Activated naive CD4-positive, alpha-beta T cell treated with anti-CD3 and anti-CD28 coated beads for 36 hours (primary cell): ENCODE data around the gene RGSL1. TPM values are rescaled to one million over a fixed set of nuclear protein-coding genes. Genes with fewer than 3 reads are reported as not detected.
A peak's percentile ranks its signal among the peaks of the same experiment; 100 is the strongest.
"Not testable (repeated sequence)": the region's sequence is repeated elsewhere in the genome, so short reads cannot be mapped to it uniquely, and the experiment has no call there.

ENCODE experiments used
- CTCF ChIA-PET: fragments of 350-600 bp; sonication (Branson Sonifier 250); formaldehyde crosslinking; loops from one replicate; lab custom pipeline; 2021; ENCODE audit warnings: antibody characterized with exemption; lab: Charles Lee
- DNase-seq: peaks from one replicate; pipeline ENCODE4 v3.0.0-alpha.2; 2020
- H3K27ac Mint-ChIP-seq: one replicate; pipeline ENCODE4 v1.8.0; 2021; ENCODE audit warnings: mild to moderate bottlenecking, mixed read lengths
- H3K27me3 Mint-ChIP-seq: one replicate; pipeline ENCODE4 v1.8.0; 2021; ENCODE audit warnings: low read depth, mixed read lengths
- H3K36me3 Mint-ChIP-seq: one replicate; pipeline ENCODE4 v1.8.0; 2021; ENCODE audit warnings: low read depth, mixed read lengths
- H3K4me1 Mint-ChIP-seq: one replicate; pipeline ENCODE4 v1.8.0; 2021; ENCODE audit warnings: low read depth, mixed read lengths
- H3K4me3 Mint-ChIP-seq: one replicate; pipeline ENCODE4 v1.8.0; 2021; ENCODE audit warnings: mild to moderate bottlenecking, moderate library complexity, mixed read lengths
- H3K9me3 Mint-ChIP-seq: one replicate; pipeline ENCODE4 v1.8.0; 2021; ENCODE audit warnings: mixed read lengths
- intact Hi-C: fragments of 100-400 bp; cut with micrococcal nuclease; formaldehyde crosslinking; loops from one replicate; pipeline ENCODE4 v1.15.1; 2023
- total RNA-seq, 2 experiments: library from RNA; stranded (reverse); gene quantifications; one replicate each; pipeline ENCODE4 v1.2.3, GENCODE V29; 2021

The RGSL1 gene
- total RNA-seq, 2 experiments from 2014 or later = not detected

DNA sequence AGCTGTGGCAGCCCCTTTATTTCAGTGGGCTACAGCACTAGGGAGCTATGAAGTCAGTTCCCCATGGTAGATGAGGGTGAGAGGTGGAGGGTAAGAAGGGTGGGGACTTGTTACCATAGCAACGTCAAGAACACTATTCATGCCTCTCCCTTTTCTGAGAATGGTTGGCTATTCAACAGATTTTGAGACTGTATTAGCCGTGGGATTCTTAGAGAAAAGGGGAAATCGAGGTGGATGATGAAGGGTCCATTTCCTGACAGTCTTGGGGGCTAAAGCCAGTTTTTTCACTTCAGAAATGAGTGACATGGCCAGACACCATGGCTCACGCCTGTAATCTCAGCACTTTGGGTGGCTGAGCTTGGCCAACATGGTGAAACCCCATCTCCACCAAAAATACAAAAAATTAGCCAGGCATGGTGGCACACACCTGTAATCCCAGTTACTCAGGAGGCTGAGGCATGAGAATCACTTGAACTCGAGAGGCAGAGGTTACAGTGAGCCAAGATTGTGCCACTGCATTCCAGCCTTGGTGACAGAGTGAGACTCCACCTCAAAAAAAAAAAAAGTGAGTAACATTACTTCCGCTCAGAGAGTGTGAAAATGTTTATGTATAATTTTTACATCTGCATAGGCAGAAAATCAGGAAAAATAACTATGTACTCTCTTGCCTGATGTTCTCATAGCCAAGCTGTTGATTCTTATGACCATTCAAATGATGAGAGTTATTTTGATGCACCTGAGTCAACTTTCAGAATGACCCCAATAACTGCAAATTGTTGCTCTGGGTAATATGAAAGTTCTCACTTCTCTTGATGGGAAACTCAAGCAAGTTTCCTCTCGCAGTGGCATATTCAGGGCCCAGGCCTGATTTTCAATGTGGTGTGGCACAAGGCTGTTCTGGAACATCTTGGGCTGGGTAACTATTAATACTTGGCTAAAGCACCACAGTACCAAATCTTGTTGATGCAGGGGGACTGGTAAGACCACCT is 23.2 kb upstream of the RGSL1 start:
- no peaks in the 10 kb centered on the region for H3K9me3 Mint-ChIP-seq
- no peak for DNase-seq
- H3K27ac Mint-ChIP-seq = no peak overlapping the region
- peaks cover 7% of the 10 kb centered on the region for H3K4me1 Mint-ChIP-seq
- no peak overlapping the region for H3K4me3 Mint-ChIP-seq
- no peaks in the 10 kb centered on the region for H3K36me3 Mint-ChIP-seq
- CTCF ChIA-PET = no interaction called here
- intact Hi-C loops = no loop called here
- H3K27me3 Mint-ChIP-seq = no peaks in the 10 kb centered on the region

DNA sequence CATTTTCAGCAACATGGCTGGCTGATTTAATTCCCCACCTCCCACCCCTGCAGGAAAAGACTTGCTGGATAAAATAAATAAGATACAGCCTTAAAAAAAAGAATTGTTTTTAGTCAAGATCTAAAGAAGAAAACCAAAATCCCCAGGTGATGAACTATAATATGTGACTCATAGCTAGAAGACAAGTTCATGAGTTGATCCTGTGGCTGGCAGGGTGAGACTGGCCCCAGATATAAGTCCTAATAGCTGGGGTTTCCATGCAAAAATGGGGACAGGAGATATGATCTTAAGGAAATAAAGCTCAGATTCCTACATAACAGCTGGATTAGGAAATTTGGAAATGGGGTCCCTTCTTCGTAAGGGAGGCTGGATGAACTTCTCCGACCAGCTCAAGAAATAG is 21.9 kb upstream of the RGSL1 start:
- DNase-seq = peak; percentile 10

DNA sequence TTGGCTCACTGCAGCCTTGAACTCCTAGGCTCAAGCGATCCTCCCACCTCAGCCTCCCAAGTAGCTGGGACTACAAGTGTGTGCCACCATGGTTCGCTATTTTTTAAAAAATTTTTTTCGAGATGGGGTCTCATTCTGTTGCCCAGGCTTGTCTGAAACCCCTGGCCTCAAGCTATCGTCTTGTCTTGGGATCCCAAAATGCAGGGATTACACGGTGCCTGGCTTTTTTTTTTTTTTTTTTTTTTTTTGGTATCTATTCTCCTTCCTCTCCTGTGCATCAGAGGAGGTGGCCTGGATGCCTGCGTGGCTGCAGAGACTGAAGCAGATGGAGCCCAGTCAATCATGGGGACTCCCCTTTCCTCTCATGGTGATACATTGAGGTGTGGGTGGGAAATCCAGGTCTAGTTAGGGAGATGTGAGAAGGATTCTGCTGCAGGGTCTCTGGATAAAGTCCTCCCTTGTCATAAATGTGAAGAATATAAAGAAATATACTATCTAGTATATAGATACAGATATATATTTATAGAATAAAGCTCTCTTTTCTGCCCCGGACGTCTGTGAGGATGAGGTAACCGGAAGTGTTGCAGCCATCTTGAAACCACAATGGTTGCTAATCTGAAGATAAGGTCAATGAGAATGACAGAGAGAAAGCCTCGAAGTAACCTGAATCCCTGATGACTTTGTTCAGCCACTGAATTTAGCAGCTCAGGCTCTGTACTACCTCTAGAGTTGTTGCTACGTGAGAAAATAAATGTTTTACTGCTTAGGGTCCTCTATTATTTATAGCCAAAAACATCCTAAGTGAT is 19.5 kb upstream of the RGSL1 start:
- Mint-ChIP-seq H3K4me1 (peaks cover 7% of the 10 kb centered on the region), H3K4me3 (peak overlapping the region; percentile 25), H3K27me3 (no peaks in the 10 kb centered on the region), H3K36me3 (no peaks in the 10 kb centered on the region), H3K9me3 (no peaks in the 10 kb centered on the region), H3K27ac (peak overlapping the region; percentile 3)
- CTCF ChIA-PET = no interaction called here
- peak; percentile 69 for DNase-seq
- intact Hi-C loops = no loop called here

More for the DNA sequence above, 21.9 kb upstream of the RGSL1 start:
- intact Hi-C loops = loop anchor here (2.0 kb wide), 1 partner anchor 161 kb away; the partner anchor contains the start of gene RNASEL
- no peaks in the 10 kb centered on the region for H3K36me3 Mint-ChIP-seq
- no peak overlapping the region for H3K27ac Mint-ChIP-seq
- peaks cover 7% of the 10 kb centered on the region for H3K4me1 Mint-ChIP-seq
- no peaks in the 10 kb centered on the region for H3K9me3 Mint-ChIP-seq
- H3K27me3 Mint-ChIP-seq = no peaks in the 10 kb centered on the region
- CTCF ChIA-PET = no interaction called here
- no peak overlapping the region for H3K4me3 Mint-ChIP-seq

DNA sequence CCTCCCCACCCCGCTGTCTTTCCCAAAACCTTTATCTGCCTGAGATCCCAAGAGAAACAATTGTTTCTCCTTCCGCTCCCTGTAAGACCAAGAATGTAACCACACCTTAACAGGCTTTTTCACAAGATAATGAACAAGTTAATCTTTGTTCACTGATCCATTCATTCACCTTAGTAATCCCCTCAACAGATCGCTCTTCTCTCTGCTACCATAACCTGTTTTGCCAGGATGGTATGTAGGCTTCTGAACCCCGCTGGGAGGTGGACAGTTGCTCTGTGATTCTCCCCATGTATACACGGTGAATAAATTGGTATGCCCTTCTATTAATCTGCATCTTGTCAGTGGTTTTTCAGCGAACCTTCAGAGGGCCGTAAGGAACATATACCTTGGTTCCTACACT is 18.7 kb upstream of the RGSL1 start:
- intact Hi-C loops = no loop called here

DNA sequence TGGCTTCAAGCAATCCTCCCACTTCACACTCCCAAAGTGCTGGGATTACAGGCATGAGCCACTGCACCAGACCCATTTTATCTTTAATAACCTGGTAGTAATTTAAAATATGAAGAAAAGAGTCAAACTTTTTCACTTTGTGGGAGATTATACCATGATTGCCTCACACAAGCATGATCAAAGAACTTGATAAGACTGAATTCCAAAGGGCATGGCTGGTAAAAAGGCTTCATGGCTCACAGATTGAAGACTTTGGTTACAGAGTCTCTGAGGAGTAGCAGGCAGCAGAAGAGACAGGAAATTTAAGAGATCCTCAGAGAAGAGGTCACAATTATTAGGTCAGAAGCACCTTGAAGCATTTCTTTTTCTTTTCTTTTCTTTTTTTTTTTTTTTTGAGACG is 16.4 kb upstream of the RGSL1 start:
- no peak overlapping the region for H3K27ac Mint-ChIP-seq
- H3K4me3 Mint-ChIP-seq = no peak overlapping the region
- peaks cover 1% of the 10 kb centered on the region for H3K36me3 Mint-ChIP-seq
- CTCF ChIA-PET = no interaction called here
- H3K4me1 Mint-ChIP-seq = peaks cover 7% of the 10 kb centered on the region
- intact Hi-C loops = no loop called here
- H3K9me3 Mint-ChIP-seq = peaks cover 5% of the 10 kb centered on the region
- H3K27me3 Mint-ChIP-seq = peaks cover 4% of the 10 kb centered on the region
- no peak for DNase-seq

More for the DNA sequence above, 18.7 kb upstream of the RGSL1 start:
- no peaks in the 10 kb centered on the region for H3K36me3 Mint-ChIP-seq
- no peak overlapping the region for H3K27ac Mint-ChIP-seq
- CTCF ChIA-PET = no interaction called here
- peaks cover 7% of the 10 kb centered on the region for H3K4me1 Mint-ChIP-seq
- H3K4me3 Mint-ChIP-seq = no peak overlapping the region
- no peak for DNase-seq
- no peaks in the 10 kb centered on the region for H3K27me3 Mint-ChIP-seq
- no peaks in the 10 kb centered on the region for H3K9me3 Mint-ChIP-seq

DNA sequence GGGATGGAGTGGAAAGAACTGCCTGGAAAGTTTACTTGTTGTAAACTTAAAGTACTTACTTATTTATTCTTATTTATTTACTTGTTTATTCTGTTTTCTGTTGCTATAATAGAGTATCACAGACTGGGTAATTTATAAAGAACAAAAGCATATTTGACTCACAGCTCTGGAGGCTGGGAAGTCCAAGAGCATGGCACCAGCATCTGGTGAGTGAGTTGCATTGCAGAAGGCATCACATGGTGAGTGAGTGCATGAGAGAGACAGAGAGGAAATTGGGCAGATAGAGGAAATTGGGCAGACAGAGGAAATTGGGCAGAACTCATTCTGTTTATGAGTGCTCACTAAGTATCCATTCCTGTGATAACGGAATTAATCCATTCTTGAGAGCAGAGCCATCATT is 11.6 kb upstream of the RGSL1 start:
- intact Hi-C loops = no loop called here
- H3K9me3 Mint-ChIP-seq = peaks cover 5% of the 10 kb centered on the region

DNA sequence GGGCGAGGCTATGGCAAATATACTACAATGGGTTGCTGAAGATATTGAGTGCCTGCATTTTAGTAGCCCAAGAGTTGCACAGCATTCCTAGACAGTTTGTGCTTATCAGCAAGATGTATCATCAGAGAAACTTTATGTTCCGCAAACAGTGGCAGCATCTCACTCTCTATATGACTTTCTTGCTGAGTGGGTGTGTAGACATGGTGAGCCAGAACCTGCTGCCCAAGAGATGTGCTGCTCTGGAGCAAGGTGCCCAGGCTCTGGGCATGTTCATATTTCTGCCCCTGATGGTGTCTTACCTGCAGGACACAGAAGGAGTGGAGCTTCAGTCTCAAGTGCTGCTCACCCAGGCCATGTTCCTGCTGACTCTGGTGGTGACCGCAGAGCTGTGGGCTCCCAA is 8.2 kb upstream of the RGSL1 start:
- no peak for DNase-seq
- peaks cover 1% of the 10 kb centered on the region for H3K36me3 Mint-ChIP-seq
- no peak overlapping the region for H3K4me3 Mint-ChIP-seq
- H3K27ac Mint-ChIP-seq = no peak overlapping the region
- H3K9me3 Mint-ChIP-seq = peaks cover 5% of the 10 kb centered on the region
- intact Hi-C loops = no loop called here
- no peaks in the 10 kb centered on the region for H3K4me1 Mint-ChIP-seq
- H3K27me3 Mint-ChIP-seq = peaks cover 4% of the 10 kb centered on the region
- CTCF ChIA-PET = no interaction called here

More for the DNA sequence above, 11.6 kb upstream of the RGSL1 start:
- H3K4me3 Mint-ChIP-seq = no peak overlapping the region
- H3K27me3 Mint-ChIP-seq = peaks cover 4% of the 10 kb centered on the region
- CTCF ChIA-PET = interaction anchor here (0.5 to 0.7 kb wide), 2 partner anchors 163 to 358 kb away, joined by 4 to 5 read pairs; no protein-coding TSS in a partner anchor
- H3K4me1 Mint-ChIP-seq = no peaks in the 10 kb centered on the region
- peaks cover 1% of the 10 kb centered on the region for H3K36me3 Mint-ChIP-seq
- no peak overlapping the region for H3K27ac Mint-ChIP-seq
- DNase-seq = no peak

DNA sequence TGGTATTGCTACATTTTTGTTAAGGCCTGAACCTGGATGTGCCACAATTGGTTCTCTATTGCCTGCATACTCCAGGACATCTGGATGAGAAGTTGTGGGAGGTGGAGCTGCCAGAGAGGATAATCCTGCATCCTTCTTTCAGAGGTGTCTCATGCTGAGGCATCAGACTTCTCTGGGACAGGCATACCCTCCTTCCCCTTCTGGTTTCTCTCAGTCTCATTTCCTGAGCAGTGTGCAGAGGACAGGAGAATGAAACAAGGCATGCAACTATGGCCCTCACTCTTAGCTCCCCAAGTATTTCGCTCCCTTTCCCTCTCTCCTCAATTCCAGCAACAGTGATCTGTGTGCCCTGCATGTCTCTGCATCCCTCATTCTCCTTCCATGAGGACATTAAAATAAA is 7.6 kb upstream of the RGSL1 start:
- Mint-ChIP-seq H3K4me1 (no peaks in the 10 kb centered on the region), H3K9me3 (peaks cover 5% of the 10 kb centered on the region)
- CTCF ChIA-PET = interaction anchor here (0.7 kb wide), 1 partner anchor 11 kb away, joined by 3 read pairs; no protein-coding TSS in a partner anchor

DNA sequence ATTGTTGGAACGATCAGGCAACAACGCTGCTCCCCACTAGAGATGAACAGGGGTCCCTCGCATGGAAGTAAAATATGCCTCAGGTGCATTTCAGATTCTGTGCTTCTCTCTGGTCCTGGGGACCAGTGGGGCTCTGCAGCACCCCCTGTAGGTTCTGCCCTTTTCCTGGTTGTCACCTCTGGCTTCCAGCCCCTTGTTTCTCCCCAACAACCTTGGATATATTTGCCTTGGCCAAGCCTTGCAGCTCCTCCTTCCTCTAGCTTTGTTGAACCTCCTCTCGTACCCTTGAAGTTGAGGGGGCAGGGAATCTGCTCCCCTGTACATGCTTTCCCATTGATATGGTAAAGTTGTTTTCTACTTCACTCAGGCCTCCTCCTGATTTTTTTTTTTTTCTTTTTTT is 5.4 kb upstream of the RGSL1 start:
- no peaks in the 10 kb centered on the region for H3K36me3 Mint-ChIP-seq
- intact Hi-C loops = loop anchor here (2.0 kb wide), 1 partner anchor 360 kb away; no protein-coding TSS in a partner anchor
- peak; percentile 9 for DNase-seq
- CTCF ChIA-PET = interaction anchor here (0.6 to 1.2 kb wide), 6 partner anchors 10 to 1064 kb away, joined by 3 to 6 read pairs (median 4); no protein-coding TSS in a partner anchor
- no peaks in the 10 kb centered on the region for H3K9me3 Mint-ChIP-seq
- no peaks in the 10 kb centered on the region for H3K27me3 Mint-ChIP-seq
- no peaks in the 10 kb centered on the region for H3K4me1 Mint-ChIP-seq
- no peak overlapping the region for H3K4me3 Mint-ChIP-seq
- H3K27ac Mint-ChIP-seq = no peak overlapping the region

More for the DNA sequence above, 7.6 kb upstream of the RGSL1 start:
- no peak overlapping the region for H3K27ac Mint-ChIP-seq
- H3K36me3 Mint-ChIP-seq = peaks cover 1% of the 10 kb centered on the region
- no peak for DNase-seq
- peaks cover 4% of the 10 kb centered on the region for H3K27me3 Mint-ChIP-seq
- H3K4me3 Mint-ChIP-seq = no peak overlapping the region
- intact Hi-C loops = no loop called here

DNA sequence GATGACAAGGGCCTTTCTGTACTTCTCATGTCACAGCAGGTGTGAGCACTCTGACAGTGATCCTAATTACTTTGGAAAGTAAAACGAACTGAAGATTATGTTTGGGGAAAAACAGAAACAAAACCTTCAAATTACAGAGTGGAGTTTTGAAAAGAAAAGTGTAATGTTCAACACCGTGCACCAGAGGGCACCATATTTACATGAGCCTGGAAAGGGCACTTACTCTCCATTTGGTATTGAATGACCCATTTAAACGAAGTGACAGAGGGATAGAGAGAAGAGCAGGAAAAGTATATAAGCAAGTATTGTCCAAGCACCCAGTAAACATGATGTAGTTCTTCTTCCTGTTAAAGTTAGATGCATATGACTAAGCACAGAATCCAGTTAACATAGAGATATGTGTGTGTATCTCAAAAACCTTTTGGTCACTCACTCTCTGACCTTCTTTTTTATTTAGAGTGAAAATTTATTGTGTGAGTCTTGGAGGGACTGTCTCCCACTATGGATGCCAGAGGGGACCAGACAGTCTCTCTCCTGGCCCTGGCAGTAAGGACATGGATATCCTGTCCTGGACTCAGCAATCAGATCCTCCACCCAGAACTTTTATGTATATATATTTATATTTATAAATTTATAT is 3.8 kb upstream of the RGSL1 start:
- peak; percentile 59 for DNase-seq
- no peak overlapping the region for H3K27ac Mint-ChIP-seq
- H3K4me3 Mint-ChIP-seq = no peak overlapping the region
- H3K27me3 Mint-ChIP-seq = no peaks in the 10 kb centered on the region
- intact Hi-C loops = loop anchor here (1.0 kb wide), 2 partner anchors 149 to 338 kb away; no protein-coding TSS in a partner anchor
- no peaks in the 10 kb centered on the region for H3K4me1 Mint-ChIP-seq
- CTCF ChIA-PET = interaction anchor here (1.1 kb wide), 1 partner anchor 45 kb away, joined by 3 read pairs; no protein-coding TSS in a partner anchor
- H3K36me3 Mint-ChIP-seq = no peaks in the 10 kb centered on the region
- no peaks in the 10 kb centered on the region for H3K9me3 Mint-ChIP-seq

DNA sequence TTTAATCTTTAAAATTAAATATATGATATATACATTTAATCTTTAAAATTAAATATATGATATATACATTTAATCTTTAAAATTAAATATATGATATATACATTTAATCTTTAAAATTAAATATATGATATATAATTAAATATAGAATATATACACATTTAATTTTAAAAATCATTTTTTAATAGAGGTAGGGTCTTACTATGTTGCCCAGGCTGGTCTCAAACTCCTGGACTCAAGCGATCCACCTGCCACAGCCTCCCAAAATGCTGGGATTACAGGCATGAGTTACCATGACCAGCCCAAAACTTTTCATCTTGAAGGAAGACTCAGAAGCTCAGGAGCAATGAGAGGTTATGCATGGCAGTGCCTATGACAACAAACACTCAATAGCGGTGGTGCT is 2.8 kb upstream of the RGSL1 start:
- CTCF ChIA-PET = interaction anchor here (0.6 to 0.7 kb wide), 2 partner anchors 121 to 285 kb away, joined by 3 read pairs; no protein-coding TSS in a partner anchor
- H3K36me3 Mint-ChIP-seq, H3K9me3 Mint-ChIP-seq, H3K27me3 Mint-ChIP-seq, H3K4me1 Mint-ChIP-seq, intact Hi-C loops, H3K4me3 Mint-ChIP-seq, DNase-seq: not testable (repeated sequence)
- H3K27ac Mint-ChIP-seq = peak overlapping the region; percentile 46
